ENCODE measurements around the gene BHMT2. TPM values are rescaled to one million over a fixed set of nuclear protein-coding genes. Genes with fewer than 3 reads are reported as not detected.

BHMT2 gene
- total and polyA plus RNA-seq, 2 experiments from 2014 or later = 1.7 to 1.9 TPM

DNA sequence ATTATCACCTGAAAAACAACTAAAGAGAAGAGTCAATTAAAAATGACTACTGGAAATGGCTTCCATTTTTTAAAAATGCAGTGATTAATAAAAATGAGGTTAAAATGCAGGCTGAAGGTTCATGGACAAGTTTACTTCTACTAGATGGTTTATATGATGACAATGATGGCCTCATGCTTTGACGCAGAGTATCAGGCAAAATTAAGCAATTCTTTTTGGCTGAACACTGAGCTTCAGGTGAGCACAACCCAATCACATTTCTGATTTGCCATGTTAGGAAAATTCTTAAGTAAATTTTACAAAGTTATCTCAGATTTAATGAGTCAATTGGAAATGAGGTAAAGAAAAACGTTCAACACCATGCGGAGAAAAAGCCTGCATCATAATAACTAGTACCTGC, 22.4 kb upstream of the BHMT2 start:
- H3K4me3 Mint-ChIP-seq = no peak overlapping the region
- H3K4me1 Mint-ChIP-seq = no peaks in the 10 kb centered on the region
- no peak for TF ChIP-seq EZH2phosphoT487 (IDR thresholded peaks at IDR 0.05; ENCODE audit: unreplicated experiment)
- no peak for TF ChIP-seq ZNF114 (CRISPR knock-in tag; IDR thresholded peaks at IDR 0.05)
- TF ChIP-seq EZH2 (IDR thresholded peaks at IDR 0.05; ENCODE audit: low read depth, unreplicated experiment) = no peak
- no peak for TF ChIP-seq POLR2AphosphoS5 (IDR thresholded peaks at IDR 0.05; ENCODE audit: low read depth)
- TF ChIP-seq, protein P1, sequence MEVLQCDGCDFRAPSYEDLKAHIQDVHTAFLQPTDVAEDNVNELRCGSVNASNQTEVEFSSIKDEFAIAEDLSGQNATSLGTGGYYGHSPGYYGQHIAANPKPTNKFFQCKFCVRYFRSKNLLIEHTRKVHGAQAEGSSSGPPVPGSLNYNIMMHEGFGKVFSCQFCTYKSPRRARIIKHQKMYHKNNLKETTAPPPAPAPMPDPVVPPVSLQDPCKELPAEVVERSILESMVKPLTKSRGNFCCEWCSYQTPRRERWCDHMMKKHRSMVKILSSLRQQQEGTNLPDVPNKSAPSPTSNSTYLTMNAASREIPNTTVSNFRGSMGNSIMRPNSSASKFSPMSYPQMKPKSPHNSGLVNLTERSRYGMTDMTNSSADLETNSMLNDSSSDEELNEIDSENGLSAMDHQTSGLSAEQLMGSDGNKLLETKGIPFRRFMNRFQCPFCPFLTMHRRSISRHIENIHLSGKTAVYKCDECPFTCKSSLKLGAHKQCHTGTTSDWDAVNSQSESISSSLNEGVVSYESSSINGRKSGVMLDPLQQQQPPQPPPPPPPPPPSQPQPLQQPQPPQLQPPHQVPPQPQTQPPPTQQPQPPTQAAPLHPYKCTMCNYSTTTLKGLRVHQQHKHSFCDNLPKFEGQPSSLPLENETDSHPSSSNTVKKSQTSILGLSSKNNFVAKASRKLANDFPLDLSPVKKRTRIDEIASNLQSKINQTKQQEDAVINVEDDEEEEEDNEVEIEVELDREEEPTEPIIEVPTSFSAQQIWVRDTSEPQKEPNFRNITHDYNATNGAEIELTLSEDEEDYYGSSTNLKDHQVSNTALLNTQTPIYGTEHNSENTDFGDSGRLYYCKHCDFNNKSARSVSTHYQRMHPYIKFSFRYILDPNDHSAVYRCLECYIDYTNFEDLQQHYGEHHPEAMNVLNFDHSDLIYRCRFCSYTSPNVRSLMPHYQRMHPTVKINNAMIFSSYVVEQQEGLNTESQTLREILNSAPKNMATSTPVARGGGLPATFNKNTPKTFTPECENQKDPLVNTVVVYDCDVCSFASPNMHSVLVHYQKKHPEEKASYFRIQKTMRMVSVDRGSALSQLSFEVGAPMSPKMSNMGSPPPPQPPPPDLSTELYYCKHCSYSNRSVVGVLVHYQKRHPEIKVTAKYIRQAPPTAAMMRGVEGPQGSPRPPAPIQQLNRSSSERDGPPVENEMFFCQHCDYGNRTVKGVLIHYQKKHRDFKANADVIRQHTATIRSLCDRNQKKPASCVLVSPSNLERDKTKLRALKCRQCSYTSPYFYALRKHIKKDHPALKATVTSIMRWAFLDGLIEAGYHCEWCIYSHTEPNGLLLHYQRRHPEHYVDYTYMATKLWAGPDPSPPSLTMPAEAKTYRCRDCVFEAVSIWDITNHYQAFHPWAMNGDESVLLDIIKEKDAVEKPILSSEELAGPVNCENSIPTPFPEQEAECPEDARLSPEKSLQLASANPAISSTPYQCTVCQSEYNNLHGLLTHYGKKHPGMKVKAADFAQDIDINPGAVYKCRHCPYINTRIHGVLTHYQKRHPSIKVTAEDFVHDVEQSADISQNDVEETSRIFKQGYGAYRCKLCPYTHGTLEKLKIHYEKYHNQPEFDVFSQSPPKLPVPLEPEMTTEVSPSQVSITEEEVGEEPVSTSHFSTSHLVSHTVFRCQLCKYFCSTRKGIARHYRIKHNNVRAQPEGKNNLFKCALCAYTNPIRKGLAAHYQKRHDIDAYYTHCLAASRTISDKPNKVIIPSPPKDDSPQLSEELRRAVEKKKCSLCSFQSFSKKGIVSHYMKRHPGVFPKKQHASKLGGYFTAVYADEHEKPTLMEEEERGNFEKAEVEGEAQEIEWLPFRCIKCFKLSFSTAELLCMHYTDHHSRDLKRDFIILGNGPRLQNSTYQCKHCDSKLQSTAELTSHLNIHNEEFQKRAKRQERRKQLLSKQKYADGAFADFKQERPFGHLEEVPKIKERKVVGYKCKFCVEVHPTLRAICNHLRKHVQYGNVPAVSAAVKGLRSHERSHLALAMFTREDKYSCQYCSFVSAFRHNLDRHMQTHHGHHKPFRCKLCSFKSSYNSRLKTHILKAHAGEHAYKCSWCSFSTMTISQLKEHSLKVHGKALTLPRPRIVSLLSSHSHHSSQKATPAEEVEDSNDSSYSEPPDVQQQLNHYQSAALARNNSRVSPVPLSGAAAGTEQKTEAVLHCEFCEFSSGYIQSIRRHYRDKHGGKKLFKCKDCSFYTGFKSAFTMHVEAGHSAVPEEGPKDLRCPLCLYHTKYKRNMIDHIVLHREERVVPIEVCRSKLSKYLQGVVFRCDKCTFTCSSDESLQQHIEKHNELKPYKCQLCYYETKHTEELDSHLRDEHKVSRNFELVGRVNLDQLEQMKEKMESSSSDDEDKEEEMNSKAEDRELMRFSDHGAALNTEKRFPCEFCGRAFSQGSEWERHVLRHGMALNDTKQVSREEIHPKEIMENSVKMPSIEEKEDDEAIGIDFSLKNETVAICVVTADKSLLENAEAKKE (CRISPR knock-in tag; IDR thresholded peaks at IDR 0.05) = no peak
- TF ChIP-seq, protein P2, sequence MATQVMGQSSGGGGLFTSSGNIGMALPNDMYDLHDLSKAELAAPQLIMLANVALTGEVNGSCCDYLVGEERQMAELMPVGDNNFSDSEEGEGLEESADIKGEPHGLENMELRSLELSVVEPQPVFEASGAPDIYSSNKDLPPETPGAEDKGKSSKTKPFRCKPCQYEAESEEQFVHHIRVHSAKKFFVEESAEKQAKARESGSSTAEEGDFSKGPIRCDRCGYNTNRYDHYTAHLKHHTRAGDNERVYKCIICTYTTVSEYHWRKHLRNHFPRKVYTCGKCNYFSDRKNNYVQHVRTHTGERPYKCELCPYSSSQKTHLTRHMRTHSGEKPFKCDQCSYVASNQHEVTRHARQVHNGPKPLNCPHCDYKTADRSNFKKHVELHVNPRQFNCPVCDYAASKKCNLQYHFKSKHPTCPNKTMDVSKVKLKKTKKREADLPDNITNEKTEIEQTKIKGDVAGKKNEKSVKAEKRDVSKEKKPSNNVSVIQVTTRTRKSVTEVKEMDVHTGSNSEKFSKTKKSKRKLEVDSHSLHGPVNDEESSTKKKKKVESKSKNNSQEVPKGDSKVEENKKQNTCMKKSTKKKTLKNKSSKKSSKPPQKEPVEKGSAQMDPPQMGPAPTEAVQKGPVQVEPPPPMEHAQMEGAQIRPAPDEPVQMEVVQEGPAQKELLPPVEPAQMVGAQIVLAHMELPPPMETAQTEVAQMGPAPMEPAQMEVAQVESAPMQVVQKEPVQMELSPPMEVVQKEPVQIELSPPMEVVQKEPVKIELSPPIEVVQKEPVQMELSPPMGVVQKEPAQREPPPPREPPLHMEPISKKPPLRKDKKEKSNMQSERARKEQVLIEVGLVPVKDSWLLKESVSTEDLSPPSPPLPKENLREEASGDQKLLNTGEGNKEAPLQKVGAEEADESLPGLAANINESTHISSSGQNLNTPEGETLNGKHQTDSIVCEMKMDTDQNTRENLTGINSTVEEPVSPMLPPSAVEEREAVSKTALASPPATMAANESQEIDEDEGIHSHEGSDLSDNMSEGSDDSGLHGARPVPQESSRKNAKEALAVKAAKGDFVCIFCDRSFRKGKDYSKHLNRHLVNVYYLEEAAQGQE (IDR thresholded peaks at IDR 0.05; ENCODE audit: unreplicated experiment) = no peak
- no peak for TF ChIP-seq NANOG (IDR thresholded peaks at IDR 0.05; ENCODE audit: borderline replicate concordance)
- no peak for TF ChIP-seq ZNF331 (CRISPR knock-in tag; IDR thresholded peaks at IDR 0.05; ENCODE audit: low read depth)
- TF ChIP-seq JUNB (IDR thresholded peaks at IDR 0.05; ENCODE audit: unreplicated experiment) = no peak
- TF ChIP-seq, protein P3, sequence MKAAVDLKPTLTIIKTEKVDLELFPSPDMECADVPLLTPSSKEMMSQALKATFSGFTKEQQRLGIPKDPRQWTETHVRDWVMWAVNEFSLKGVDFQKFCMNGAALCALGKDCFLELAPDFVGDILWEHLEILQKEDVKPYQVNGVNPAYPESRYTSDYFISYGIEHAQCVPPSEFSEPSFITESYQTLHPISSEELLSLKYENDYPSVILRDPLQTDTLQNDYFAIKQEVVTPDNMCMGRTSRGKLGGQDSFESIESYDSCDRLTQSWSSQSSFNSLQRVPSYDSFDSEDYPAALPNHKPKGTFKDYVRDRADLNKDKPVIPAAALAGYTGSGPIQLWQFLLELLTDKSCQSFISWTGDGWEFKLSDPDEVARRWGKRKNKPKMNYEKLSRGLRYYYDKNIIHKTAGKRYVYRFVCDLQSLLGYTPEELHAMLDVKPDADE (IDR thresholded peaks at IDR 0.05) = no peak
- TF ChIP-seq, protein P4, sequence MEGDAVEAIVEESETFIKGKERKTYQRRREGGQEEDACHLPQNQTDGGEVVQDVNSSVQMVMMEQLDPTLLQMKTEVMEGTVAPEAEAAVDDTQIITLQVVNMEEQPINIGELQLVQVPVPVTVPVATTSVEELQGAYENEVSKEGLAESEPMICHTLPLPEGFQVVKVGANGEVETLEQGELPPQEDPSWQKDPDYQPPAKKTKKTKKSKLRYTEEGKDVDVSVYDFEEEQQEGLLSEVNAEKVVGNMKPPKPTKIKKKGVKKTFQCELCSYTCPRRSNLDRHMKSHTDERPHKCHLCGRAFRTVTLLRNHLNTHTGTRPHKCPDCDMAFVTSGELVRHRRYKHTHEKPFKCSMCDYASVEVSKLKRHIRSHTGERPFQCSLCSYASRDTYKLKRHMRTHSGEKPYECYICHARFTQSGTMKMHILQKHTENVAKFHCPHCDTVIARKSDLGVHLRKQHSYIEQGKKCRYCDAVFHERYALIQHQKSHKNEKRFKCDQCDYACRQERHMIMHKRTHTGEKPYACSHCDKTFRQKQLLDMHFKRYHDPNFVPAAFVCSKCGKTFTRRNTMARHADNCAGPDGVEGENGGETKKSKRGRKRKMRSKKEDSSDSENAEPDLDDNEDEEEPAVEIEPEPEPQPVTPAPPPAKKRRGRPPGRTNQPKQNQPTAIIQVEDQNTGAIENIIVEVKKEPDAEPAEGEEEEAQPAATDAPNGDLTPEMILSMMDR (conservative IDR thresholded peaks at IDR 0.05; ENCODE audit: low read depth in 2 of 2) = no peak
- TF ChIP-seq CREB1 (CRISPR knock-in tag; IDR thresholded peaks at IDR 0.05; ENCODE audit: low read depth) = no peak
- no peak for TF ChIP-seq STAT1 (IDR thresholded peaks at IDR 0.05; ENCODE audit: unreplicated experiment)

More for the DNA sequence above, 22.4 kb upstream of the BHMT2 start:
- H3K27me3 Mint-ChIP-seq (ENCODE audit: insufficient read depth, low read depth, poor library complexity) = no peaks in the 10 kb centered on the region
- DNase-seq (ENCODE audit: low spot score) = no peak
- H2AFZ ChIP-seq = no peak overlapping the region
- H3K9me2 ChIP-seq (ENCODE audit: insufficient read depth) = 0 out of 2 replicates have a peak, but pooled peaks cover 3% of the 10 kb centered on the region
- ATAC-seq = no peak
- H3K27ac Mint-ChIP-seq = no peak overlapping the region
- no peaks in the 10 kb centered on the region for H3K79me2 ChIP-seq (replicated peaks; ENCODE audit: insufficient read depth)
- no peak overlapping the region for H3K4me2 ChIP-seq
- no peaks in the 10 kb centered on the region for H3K36me3 Mint-ChIP-seq (ENCODE audit: low read depth)
- no peaks in the 10 kb centered on the region for H3K36me3 ChIP-seq (ENCODE audit: insufficient read depth)
- H4K20me1 ChIP-seq (replicated peaks; ENCODE audit: insufficient read depth) = no peaks in the 10 kb centered on the region
- no peak overlapping the region for H3K4me3 ChIP-seq
- no peak overlapping the region for H3K27ac ChIP-seq (ENCODE audit: low read depth)
- no peaks in the 10 kb centered on the region for H3K4me1 ChIP-seq (ENCODE audit: insufficient read depth)
- no peaks in the 10 kb centered on the region for H3K9me3 Mint-ChIP-seq
- no peaks in the 10 kb centered on the region for H3K27me3 ChIP-seq (ENCODE audit: insufficient read depth)
- no peaks in the 10 kb centered on the region for H3F3A ChIP-seq (replicated peaks; ENCODE audit: low read depth)
